Tibial artery (tissue), 4 donors: ENCODE data around the gene ETNK1.

Experiments used
- DNase-seq, 2 donors: peaks; one replicate each; pipeline ENCODE4 v3.0.0-alpha.2; 2019
- H3K27ac ChIP-seq, 2 donors: fragments of 200-600 bp; sonication (generic) in 1 of 2; 1 replicate in 1 of 2; 2 replicates in 1 of 2; pipeline ENCODE4 v1.5.1; 2018 to 2019; ENCODE audit warnings: mild to moderate bottlenecking in 1 of 2
- H3K27me3 ChIP-seq, 2 donors: fragments of 200-600 bp; sonication (generic) in 1 of 2; one replicate each; pipeline versions ENCODE4 v1.5.1 to v1.6.0; 2016 to 2019
- H3K36me3 ChIP-seq, 3 donors: fragments of 200-600 bp; sonication (generic) in 2 of 3; one replicate each; pipeline ENCODE4 v1.5.1; 2016 to 2019; ENCODE audit warnings: mild to moderate bottlenecking in 2 of 3
- H3K4me1 ChIP-seq, 4 donors: fragments of 200-600 bp; sonication (generic) in 2 of 4; 1 replicate in 3 of 4; 2 replicates in 1 of 4; pipeline ENCODE4 v1.5.1; 2016 to 2019
- H3K4me3 ChIP-seq, 2 donors: fragments of 200-600 bp; sonication (generic) in 1 of 2; 1 replicate in 1 of 2; 2 replicates in 1 of 2; pipeline ENCODE4 v1.5.1; 2018 to 2019; ENCODE audit warnings: mild to moderate bottlenecking in 2 of 2
- H3K9me3 ChIP-seq, 3 donors: fragments of 200-600 bp; sonication (generic) in 1 of 3; one replicate each; pipeline ENCODE4 v1.5.1; 2016 to 2019
- intact Hi-C: fragments of 100-400 bp; cut with DNase I; formaldehyde crosslinking; loops from one replicate; pipeline ENCODE4 v1.15.0; 2023; ENCODE audit warnings: low total_unique reads
- TF ChIP-seq, protein P1 (sequence below), 2 experiments: fragments of 200-600 bp in 1 of 2; fragments of 450-650 bp in 1 of 2; IDR thresholded peaks; one replicate each; pipeline ENCODE4 v1.5.1; 2017 to 2019; ENCODE audit warnings: antibody characterized with exemption in 2 of 2, mild to moderate bottlenecking in 1 of 2, moderate library complexity in 1 of 2

The ETNK1 gene

DNA sequence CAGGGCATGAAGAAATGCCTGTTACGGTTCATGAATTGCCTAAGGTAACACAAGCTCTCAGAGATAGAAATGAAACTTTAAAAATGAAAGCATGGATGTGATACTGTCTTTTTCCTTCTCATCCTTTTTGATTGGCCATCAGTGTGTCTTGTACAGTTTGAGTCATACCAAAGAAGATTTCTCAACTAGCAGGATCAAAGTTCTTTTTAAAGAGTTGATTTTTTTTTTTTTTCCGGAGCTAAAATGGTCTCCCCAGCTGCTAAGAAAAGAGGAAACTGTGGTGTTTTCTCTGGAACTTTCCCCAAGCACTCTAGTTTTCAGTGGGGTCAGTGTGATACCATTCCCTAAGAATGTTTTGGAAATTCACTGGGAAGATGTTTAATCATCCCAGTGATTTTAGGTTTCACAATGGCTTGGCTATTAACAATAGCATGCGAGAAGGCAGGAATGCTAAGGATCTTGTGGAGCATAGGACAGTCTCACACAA lies 105.0 kb downstream of the ETNK1 start:
- TF ChIP-seq, protein P1, sequence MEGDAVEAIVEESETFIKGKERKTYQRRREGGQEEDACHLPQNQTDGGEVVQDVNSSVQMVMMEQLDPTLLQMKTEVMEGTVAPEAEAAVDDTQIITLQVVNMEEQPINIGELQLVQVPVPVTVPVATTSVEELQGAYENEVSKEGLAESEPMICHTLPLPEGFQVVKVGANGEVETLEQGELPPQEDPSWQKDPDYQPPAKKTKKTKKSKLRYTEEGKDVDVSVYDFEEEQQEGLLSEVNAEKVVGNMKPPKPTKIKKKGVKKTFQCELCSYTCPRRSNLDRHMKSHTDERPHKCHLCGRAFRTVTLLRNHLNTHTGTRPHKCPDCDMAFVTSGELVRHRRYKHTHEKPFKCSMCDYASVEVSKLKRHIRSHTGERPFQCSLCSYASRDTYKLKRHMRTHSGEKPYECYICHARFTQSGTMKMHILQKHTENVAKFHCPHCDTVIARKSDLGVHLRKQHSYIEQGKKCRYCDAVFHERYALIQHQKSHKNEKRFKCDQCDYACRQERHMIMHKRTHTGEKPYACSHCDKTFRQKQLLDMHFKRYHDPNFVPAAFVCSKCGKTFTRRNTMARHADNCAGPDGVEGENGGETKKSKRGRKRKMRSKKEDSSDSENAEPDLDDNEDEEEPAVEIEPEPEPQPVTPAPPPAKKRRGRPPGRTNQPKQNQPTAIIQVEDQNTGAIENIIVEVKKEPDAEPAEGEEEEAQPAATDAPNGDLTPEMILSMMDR (IDR thresholded peaks at IDR 0.05) = no peak
- intact Hi-C loops = no loop called here

DNA sequence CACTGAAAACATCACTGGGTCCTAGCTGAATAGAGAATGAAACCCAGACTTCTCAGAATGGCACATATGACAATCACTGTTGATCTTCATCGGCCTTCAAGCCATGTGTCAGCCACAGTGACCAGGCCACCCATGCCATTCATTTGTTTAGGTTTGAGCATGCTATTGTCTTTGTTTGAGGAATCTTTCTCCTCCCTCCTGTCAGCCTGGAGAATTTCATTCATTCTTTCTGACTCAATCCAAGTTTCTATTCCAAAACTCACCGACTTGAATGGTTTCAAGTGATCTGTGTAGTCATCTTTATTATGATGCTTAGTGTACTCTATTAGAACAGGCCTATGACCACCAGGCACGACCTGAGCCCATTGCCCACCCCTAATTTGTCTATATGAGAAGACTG lies 106.3 kb downstream of the ETNK1 start:
- intact Hi-C loops = no loop called here
- Histone ChIP-seq H3K4me3 (no peak overlapping the region), H3K36me3 (no peaks in the 10 kb centered on the region), H3K27ac (peak overlapping the region; percentile 35 to 57), H3K9me3 (no peaks in the 10 kb centered on the region), H3K27me3 (no peaks in the 10 kb centered on the region), H3K4me1 (peaks cover 0 to 38% (median 18%) of the 10 kb centered on the region in 4 donors)
- DNase-seq = no peak
- TF ChIP-seq, protein P1 (IDR thresholded peaks at IDR 0.05) = no peak

More for the DNA sequence above, 105.0 kb downstream of the ETNK1 start:
- H3K9me3 ChIP-seq = no peaks in the 10 kb centered on the region
- peaks cover 0 to 38% (median 18%) of the 10 kb centered on the region in 4 donors for H3K4me1 ChIP-seq
- DNase-seq = no peak
- H3K27me3 ChIP-seq = no peaks in the 10 kb centered on the region
- peak overlapping the region in 1 of 2 donors; percentile 25 for H3K4me3 ChIP-seq
- H3K36me3 ChIP-seq = no peaks in the 10 kb centered on the region
- H3K27ac ChIP-seq = peak overlapping the region; percentile 57 to 64

DNA sequence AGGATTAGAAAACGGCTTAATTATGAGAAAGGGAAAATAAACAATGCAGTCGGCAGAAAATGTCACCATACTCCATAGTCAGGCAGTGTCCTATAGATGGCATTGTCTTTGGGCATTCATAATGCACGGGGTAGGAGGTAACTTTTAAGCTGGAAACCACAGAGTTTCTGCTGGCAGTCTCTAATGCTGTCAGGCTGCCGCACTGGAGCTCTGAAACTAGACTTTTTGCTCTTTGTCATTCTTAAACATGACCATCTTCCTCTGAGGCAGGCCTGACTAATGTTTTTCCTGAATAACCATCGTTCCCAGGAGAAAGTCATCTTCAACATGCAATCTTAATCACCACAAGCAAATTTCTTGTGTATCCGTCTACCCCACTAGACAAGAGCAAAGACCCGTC lies 108.8 kb downstream of the ETNK1 start:
- intact Hi-C loops = no loop called here
- H3K27ac ChIP-seq = no peak overlapping the region
- H3K4me1 ChIP-seq = peaks cover 0 to 33% (median 16%) of the 10 kb centered on the region in 4 donors
- H3K9me3 ChIP-seq = no peaks in the 10 kb centered on the region
- no peaks in the 10 kb centered on the region for H3K27me3 ChIP-seq
- no peak overlapping the region for H3K4me3 ChIP-seq
- no peaks in the 10 kb centered on the region for H3K36me3 ChIP-seq
- TF ChIP-seq, protein P1 (IDR thresholded peaks at IDR 0.05) = no peak
- no peak for DNase-seq

DNA sequence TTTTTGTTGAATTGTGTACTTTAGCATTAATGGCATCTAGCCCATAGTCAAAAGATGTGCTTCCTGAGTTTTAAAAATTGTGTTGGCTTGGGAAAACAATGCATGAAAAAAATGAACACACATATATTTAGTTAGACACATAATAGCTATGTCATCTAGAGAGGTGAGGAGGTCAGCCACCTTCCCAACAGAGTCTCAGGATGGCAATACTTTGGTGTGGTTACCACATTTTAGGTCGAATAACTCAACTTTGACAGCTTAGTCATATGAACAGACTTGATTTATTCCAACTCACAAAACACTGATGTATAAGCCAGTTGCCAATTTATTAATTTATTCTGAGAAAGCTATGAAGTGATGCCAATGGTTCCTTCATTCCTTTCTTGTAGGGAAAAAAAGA lies 114.0 kb downstream of the ETNK1 start:
- no peak for DNase-seq
- Histone ChIP-seq H3K27ac (no peak overlapping the region), H3K4me3 (no peak overlapping the region), H3K36me3 (no peaks in the 10 kb centered on the region), H3K9me3 (no peaks in the 10 kb centered on the region), H3K27me3 (no peaks in the 10 kb centered on the region), H3K4me1 (peaks cover 0 to 20% (median 3%) of the 10 kb centered on the region in 4 donors)
- intact Hi-C loops = no loop called here
- TF ChIP-seq, protein P1 (IDR thresholded peaks at IDR 0.05) = no peak
